Erythroblast (primary cell): ENCODE measurements around the gene KAZN.

Source experiments
- GATA1 ChIP-seq: IDR thresholded peaks from 2 replicates; pipeline ENCODE4 v1.6.1; 2011; ENCODE audit warnings: low read depth, mild to moderate bottlenecking, control low read depth, low read length, moderate library complexity
- POLR2A ChIP-seq: IDR thresholded peaks from 2 replicates; pipeline ENCODE4 v1.6.1; 2011; ENCODE audit warnings: mild to moderate bottlenecking, low read length

DNA sequence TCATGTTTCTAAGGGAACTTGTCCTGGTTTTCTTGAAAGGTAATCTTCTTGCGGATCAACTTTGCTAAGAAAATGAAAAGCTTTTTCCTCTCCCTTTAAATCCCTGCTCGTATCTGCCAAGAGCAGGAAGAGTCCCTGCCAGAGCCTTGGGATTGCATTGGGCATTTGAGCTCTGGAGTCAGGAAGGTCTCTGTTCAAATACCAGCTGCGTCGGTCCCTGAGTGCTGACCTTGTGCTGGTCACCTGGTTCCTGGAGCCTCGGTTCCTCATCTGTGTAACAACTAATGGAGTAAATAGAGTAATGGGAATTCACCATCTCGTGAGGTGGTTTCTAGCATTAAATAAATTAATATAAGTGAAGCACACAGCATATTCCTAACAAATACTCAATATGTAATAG is 280.5 kb downstream of the KAZN start:
- TF ChIP-seq POLR2A (no peak), GATA1 (no peak)
